Activated T-cell treated with anti-CD3 and anti-CD28 coated beads for 4 hours (primary cell): ENCODE data around the gene CLSTN2.

Source experiments
- DNase-seq: peaks from one replicate; pipeline ENCODE4 v3.0.0-alpha.2; 2020

CLSTN2 gene

DNA sequence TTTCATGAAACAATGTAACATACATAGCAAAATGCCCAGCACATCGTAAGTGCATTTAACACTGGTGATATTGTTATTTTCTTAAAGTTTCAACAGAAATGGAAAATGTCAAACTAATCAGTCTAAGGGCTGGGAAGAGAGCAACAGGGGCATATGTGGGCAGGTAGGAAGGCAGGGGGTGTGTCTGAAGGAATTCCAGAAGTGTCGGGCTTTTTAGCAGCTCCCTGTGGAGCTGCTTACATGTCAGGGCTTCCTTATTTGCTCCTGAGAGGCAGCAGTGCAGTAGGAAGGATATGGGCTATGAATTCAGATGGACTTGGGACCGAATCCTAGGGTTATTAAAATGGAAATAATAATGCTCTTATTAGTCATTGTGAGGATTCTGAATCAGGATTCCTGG, 311.6 kb downstream of the CLSTN2 start:
- DNase-seq: no peak

DNA sequence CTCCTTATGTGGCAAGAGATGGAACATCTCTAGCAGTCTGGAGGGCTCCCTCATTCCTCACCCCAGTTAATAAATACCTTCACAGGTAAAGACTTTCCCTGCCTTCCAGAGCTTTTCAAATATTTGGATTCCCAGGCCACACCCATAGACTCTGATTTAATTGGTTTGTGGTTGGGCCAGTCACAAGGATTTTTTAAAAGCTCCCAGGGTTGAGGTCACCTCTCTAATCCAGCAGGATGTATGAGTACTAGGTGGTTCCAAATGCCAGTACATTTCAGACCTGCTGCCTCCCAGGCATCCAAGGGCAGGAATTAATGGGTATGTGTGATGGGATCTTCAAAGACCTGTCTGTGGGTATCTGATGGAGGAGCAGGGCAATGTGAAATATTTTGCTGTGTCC, 312.8 kb downstream of the CLSTN2 start:
- DNase-seq: no peak

DNA sequence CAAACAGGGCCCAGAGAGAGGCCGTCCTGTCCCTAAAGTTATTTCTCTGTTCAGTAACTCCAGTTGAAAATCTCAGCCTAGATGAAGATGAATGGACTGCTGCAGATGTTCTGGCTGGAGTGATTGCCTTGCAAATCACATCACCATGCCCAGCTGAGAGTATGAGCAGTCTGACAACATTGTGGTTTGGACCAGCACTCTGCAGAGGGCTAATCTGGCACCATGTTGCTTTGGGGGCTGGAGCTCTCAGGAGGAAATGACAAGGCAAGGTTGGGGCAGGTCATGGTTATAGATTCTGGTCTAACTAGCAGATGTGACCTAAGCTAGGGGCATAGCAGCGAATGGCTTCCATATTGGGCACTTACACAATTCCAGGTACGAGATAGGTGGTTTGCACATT, 314.2 kb downstream of the CLSTN2 start:
- no peak for DNase-seq

DNA sequence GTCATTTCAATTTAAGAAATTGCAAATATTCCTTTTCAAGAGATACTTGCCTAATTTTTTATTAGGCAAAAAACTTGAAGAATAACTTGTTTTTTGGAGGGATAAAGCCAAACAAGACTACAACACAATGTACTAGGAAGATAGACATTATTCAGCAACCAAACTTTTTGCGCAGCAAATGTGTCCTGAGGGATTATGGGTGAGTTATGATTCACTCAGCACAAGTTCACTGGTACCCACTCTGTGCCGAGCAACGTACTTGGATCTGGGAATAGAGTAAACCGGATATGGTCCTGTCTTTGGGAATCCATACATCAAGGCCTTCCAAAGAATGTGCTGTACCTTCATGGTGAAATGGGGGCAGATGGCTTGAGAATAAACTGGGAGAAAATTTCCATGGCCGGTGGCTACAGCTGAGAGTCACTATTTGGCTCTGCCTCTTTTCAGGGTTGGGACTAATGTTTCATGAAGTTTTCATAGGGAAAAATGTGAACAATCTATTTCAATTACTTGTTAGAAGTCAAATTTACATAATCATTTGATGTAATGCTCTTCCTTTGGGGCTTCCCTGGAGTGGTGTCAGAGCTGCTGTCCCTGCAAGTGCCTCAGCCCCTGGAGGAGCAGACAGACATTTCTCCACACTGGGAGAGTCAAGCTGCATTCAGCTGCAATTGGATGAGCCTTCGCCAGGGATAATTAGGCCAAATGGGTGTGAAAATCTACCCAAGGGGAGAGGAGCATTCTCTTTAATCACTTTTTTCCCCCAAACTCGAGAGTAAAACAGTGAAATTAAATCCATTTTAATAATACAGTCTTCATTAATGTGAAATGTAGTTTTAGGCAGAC, 315.2 kb downstream of the CLSTN2 start:
- no peak for DNase-seq

DNA sequence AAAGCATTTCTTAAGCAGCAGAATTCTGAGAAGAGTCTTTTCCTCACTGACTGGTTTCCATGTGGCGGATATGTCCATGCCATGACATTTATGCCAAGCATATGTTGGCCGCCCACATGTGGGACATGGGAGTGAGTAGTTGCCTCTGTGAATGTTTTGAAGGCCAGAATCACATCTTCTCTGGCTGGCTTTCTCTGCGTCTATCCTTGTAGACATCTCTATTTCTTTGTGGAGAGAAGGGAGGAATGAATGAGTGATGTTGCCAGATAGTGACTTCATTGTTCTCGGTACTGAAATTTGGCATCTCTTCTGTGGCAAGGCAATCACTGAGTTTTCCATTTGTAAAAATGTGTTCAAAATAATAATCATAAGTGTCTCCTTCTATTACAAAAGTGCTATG, 316.0 kb downstream of the CLSTN2 start:
- DNase-seq: no peak

DNA sequence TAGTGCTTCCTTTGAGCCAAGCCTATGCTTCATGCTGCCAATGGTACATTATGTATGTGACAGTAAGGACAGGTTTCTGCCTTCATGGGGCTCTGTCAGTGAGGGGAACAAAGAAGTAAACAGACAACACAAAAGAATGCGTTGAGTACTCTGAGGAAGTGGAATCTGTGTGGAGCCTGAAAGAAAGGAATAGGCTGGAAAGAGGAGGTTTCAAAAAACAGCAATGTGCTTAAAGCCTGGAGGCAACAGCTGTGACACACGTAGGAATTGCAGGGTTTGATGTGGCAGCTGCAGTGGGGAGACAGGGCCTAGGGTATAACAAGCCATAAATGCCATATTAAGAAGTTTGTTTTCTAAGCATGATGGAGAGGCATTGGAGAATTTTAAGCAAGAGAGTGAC, 316.7 kb downstream of the CLSTN2 start:
- DNase-seq: no peak

DNA sequence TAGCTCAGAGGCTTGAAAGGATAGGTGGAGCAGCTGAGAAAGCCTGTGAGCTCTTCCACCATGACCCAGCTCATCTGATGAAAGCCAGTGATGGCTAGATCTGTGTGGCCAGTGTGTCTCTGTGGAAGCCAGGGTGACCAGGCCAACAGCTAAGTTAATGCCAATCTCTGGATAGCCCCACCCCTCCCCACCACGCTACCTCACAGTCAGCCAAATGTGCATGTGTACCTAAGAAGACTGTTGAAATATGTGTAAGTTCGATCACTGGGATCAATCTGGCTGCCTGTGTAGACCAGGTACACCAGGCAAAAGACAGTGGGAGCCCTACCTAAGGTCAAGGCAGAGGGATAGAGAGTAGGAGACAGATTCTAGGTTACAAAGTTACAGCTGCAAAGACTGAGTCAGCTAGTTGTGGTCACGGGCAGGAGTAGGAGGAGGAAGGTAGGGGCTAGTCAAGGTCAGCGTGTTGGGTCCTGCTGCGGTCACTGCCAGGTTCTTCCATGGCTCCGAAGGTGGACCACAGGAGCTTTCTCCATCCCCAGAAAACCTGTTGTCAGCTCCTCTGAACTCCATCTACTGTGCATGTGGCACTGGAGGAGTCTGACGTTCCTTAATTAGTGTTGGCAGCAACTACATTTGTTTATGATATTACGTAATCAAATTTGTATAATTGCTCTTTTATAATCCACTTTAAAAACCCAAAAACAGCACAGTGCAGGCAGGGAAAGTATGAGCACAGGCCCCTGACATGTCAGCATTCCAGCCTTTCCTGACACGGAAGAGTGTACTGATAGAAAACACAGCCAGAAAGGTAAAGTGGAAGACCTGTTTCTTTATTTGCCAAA, 318.0 kb downstream of the CLSTN2 start:
- DNase-seq: no peak

DNA sequence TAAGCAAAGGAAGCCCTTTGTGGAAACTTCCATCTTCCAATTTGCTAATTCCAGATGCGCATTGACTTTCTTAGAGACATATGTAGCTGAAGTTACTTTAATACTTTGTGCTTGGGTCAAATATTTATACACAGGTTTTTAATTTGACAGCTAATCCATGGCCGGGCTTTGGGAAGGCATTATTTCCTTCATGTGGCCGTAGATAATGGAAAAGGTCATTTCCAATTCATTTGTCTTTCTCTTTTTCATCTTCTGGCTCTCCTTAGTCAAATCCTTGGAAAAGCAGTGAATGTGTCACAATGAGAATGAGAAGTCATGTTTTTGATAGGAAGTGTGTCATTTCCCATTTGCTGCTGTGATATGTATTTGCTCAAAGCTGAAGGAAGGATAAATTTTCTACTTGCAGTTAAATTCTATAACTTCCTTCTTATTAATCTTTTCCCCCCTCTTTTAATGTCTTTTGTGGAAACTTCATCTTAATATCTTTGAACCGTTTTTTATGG, 323.3 kb downstream of the CLSTN2 start:
- no peak for DNase-seq

DNA sequence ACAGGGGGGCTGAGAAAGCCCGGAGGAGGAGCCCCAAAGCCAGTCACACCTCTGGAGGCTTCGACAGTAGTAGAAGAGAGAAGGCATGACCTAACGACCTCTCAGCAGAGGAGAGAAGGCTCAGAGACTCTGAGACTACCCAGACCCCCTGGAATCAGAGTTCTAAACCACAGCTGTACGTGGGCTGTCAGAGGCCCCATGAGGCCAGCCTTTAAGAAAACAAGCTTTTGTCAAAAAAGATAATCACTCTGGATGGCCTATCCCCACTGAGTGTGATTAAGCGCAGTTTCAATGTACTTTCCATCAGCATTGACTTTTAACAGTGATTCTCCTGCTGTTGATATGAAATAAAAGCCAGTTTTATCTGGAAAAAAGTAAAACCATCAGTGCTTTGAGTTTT, 330.3 kb downstream of the CLSTN2 start:
- DNase-seq: no peak

DNA sequence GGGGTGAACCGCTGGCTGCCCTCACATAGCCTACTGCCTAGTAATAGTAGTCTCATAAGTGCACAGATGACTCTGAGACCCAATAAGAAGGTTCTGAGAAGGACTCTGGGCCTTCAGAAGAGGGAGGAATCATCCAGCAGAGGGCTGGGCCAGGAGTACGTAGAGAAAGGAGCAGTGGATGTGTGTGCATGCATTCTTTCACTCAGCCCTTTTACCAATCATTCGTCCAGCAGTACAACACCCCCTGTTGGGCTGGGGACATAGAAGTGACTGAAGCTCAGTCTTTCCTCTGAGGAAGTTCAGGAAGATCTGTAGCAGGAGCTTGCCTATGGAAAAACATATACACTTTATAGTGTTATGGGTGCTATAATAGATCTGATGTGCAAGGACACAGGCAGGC, 333.1 kb downstream of the CLSTN2 start:
- no peak for DNase-seq

DNA sequence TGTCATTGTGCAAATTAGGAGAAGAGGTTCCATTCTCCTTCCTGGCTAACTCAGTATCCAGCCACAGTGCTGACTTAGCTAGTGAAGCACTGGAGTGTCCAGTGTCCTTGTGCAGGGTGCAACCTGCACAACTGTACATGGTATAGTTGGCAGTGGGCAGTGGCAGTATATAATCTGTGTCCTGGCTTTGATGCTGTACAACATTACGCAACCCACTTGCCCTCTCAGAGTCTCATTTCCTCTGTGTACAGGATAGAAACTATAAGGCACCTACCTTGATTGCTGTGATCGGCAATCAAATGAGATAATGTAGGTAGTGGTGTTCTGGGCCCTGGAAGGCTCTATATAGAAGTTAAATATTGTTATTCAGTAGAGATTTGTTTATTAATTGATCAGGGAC, 333.6 kb downstream of the CLSTN2 start:
- DNase-seq: no peak

DNA sequence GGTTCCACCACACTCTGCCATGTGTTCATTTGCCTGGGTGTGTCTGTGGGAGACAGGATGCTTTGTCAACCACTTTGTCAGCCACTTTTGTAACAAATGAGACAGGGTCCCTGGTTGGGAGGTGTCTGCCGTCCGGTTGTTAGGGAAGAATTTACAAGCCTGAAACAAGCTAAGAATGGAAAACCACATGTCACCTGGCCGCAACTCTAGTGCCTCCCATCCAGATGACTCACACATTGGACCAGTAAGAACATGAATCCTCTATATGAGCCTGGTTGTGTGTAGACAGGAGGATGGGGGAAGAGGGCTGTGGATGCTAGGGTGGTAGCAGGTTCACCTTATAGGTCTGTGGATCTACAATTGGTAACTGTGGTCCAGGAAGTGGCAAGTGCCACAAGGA, 335.3 kb downstream of the CLSTN2 start:
- no peak for DNase-seq

DNA sequence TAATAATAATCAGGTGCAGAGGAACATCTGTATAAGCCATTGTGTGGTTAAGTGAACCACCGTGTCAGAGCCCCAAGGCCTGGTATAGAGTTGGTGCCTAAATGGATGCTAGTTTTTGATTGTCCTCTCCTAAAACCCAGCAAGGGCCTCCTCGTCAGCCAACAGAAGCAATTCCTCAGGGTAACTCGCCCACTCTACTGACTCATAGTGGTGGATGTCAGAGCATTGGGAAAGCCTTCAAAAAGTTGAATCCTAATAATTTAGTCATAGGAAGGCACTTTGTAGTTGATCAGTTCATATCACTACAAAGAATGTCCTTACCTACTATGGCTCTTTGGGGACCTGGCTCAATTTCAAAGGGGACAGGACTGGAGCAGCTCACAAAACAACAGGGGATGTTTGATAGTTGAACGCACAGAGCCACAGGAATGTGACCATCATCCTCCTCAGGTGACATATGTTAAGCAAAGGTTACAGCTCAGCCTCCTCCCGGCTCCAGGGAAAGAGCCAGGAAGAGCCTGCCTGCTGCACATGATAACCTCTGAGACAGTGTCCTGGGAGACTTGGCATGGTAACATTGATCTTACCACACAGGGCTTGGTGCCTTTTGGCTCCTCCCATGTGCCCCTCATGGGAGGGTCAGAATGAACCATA, 338.7 kb downstream of the CLSTN2 start:
- DNase-seq: no peak

DNA sequence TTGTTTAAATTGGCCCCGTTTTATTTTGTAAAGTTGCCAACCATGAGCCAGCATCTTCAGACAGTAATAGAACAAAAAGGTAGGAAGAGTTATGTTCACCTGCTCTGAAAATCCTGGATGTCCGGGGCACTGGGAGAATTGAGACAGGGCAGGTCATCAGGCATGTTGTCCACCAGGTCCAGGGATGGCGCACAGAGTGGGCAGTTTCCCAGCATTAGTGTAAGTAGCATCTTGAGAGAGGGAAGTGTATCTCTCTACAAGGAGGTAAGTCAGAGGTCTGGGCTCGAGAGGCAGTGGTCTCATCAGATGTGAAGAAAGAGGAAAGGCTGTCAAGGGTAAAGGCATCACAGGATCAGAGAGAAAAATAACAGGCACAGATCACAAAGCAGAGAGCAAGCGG, 339.4 kb downstream of the CLSTN2 start:
- DNase-seq: no peak

DNA sequence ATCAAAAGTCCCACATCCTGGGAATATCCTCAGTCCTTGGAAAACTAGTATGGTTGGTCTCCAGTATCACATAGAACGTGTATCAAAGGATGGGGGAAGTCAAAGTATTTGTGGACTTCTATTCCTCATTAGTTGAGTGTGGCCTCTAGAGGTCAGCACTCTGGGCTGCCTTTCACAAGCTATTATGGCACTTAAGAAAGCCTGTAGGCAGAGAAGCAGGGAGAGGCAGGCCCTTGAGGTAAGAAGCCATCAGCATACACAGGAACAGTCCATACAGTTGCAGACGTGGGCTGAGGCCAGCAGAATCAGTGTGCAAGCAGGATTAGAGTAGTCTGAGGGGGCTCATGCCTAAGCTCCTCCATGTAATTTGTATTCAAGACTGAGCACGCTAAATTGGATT, 341.7 kb downstream of the CLSTN2 start:
- DNase-seq: no peak

DNA sequence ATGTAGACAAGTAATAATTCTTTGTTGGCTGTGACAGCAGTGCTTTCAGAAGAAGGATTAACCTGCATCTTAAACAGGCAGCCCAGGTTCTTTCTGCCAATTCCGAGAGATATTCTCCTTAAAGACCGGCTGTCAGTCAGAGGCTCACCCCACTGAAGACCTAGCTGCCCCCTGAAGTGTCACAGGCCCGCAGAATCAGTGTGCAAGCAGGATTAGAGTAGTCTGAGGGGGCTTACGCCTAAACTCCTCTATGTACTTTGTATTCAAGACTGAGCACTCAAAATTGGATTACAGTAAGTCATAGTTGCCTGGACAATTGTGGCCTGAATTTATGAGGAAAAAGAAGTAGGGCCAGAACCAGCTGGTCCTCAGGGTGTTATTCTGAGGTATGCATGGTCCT, 342.9 kb downstream of the CLSTN2 start:
- DNase-seq: no peak

DNA sequence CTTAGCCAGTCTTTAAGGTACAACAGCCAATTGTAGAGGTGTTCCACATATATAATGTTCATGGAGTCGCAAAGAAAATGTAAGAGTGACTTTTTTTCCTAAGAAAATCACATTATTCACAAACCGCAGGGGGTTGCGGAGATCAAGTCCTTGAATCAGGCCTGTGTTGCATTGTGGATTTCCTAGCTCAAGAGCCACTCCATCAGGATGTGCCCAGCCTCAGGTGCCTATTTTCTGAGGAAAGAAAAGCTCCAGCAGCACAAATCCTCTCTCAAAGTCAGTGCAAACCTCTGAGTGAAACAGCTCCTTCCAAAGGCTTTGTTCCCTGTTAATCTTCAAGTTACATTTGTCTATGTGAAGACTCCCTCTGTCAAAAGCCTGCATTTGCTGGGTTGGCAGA, 349.4 kb downstream of the CLSTN2 start:
- no peak for DNase-seq

DNA sequence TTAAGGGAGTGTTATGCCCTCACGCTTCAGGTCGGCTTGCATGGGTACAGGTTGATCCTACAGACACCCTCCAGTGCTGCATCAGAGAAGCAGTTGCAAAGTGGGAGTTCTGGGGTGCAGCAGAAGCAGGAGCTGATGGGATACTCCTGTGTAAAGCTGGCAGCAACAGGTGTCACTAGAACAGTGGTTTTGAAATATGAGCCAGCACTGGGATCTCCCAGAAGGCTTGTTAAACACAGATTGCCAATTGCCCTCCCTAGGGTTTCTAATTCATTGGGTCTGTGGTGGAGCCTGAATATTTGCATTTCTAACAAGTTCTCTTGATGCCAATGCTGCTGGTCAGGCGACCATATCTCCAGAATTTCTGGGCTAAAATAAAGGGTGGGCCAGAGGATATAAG, 350.4 kb downstream of the CLSTN2 start:
- DNase-seq: no peak

DNA sequence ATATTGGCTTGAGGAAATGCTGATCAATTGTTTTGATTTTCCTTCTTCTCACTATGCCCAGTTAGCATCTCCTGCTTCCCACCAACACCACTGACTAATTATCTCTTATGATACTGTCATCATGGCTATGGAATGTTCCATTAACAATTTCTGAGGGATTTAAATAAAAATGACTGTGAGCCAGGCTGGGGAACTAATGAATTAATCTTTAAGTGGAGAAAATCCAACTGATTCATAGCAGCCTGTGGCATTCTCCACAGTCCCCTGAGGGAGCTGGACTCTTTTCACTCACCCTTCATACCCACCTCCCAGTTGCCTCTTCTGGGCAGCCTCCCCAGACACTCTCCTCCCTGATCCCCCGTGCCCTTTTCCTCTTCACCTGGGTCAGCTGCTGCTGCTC, 353.6 kb downstream of the CLSTN2 start:
- DNase-seq: no peak

DNA sequence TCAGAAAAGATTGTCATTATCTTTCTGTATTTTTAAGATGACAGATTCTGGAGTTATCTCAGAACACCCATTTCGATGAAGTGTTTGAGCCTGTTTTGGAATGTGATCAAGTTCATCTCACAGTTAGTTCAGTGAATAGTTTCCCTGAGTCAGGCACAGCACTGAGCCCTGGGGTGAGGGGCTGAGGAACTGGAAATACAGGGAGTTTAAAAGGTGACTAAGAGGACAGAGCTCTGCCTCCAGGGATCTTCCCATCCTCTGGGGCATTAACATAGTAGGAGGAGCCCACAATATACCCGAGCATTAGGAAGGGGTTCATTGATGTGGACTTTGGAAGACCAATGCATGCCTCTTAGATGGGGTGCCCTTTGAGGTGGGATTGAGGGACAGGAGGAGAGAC, 355.1 kb downstream of the CLSTN2 start:
- DNase-seq: no peak

DNA sequence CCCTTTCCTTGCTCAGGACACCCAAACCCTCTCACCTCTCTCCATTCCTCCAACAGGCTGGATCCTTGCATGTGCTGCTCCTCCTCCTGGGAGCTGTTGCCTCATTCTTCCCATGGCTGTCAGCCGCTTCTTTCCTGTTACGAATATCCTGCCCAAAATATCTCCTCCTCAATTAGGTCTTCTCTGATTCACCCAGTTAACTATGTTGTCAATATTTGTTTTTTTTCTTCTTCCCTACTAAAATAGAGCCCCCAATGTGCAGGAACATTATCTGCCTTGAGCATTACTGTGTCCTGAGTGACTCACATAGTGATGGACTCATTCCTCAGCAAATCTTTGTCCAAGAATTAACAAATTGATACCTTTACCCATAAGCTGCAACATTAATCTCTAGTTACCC, 357.2 kb downstream of the CLSTN2 start:
- DNase-seq: no peak

DNA sequence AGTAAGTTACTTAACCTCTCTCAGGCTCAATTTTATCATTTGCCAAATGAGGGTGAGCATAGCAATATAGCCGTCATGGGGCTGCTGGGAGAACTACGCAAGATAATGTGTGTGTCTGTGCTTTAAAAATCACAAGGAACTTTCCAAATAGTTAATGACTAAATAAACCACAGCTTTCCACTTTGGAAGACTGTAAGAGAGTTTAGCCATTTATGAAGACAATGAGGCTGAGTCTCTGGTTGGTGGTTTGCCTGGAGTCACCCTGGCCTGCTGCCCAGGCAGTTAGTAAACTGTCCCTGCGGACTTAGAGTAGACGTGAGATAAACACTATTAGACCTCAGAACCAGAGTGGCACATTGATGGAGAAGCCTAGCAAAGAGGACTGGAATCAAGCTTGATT, 357.7 kb downstream of the CLSTN2 start:
- no peak for DNase-seq

DNA sequence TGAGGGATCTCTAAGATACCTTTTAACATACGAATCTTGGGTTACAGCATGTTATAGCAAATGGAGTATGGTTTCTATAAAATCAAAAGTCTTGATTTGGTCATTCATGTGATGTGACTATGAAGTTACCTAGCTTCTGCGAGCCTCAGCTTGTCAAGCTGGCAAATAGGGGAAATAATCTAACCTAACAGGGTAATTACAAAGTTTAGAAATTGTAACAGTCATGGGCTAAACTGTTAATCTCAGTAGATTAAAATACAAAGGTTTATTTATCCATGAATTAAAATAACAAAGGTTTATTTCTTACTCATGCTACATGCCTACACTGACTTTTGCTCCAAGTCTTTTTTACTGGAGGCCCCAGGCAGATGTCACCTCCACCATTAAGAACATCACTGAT, 359.1 kb downstream of the CLSTN2 start:
- DNase-seq: no peak
